ENCODE data around the gene CA10.

DNA sequence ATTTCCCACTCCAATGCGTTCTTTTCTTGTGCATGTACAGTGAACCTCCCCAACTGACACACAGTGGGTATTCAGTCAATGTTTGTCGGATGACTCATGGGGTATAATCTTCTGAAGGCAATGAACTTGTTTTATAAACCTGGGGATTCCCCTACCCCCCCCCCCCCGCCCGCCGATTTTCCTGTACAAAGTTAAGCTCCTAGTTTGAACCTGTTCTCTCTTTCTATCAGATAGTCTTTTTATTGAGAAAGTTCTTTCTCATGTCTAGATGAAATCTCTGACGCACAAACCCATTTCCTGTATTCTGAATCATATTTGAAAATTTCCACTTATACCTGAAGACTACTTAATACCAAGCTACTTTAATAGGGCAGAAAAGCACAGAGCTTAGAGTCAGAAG lies 338.3 kb downstream of the CA10 start:
- TF ChIP-seq, protein P1, sequence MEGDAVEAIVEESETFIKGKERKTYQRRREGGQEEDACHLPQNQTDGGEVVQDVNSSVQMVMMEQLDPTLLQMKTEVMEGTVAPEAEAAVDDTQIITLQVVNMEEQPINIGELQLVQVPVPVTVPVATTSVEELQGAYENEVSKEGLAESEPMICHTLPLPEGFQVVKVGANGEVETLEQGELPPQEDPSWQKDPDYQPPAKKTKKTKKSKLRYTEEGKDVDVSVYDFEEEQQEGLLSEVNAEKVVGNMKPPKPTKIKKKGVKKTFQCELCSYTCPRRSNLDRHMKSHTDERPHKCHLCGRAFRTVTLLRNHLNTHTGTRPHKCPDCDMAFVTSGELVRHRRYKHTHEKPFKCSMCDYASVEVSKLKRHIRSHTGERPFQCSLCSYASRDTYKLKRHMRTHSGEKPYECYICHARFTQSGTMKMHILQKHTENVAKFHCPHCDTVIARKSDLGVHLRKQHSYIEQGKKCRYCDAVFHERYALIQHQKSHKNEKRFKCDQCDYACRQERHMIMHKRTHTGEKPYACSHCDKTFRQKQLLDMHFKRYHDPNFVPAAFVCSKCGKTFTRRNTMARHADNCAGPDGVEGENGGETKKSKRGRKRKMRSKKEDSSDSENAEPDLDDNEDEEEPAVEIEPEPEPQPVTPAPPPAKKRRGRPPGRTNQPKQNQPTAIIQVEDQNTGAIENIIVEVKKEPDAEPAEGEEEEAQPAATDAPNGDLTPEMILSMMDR (IDR thresholded peaks at IDR 0.05), result no peak
- TF ChIP-seq POLR2A (IDR thresholded peaks at IDR 0.05) (no peak), POLR2AphosphoS5 (IDR thresholded peaks at IDR 0.05) (no peak)
